MM.1S (cell line): Measurements from ENCODE around the gene GPR180.

Experiments
- DNase-seq: peaks from one replicate; pipeline ENCODE4 v3.0.0-alpha.2; 2015
- H2AFZ ChIP-seq: fragments of 300-600 bp; sonication (generic); 2 replicates; pipeline ENCODE4 v1.6.0; 2016; ENCODE audit warnings: antibody characterized with exemption, low read length
- H3F3A ChIP-seq: fragments of 300-600 bp; sonication (generic); 2 replicates; pipeline ENCODE4 v1.6.1; 2016; ENCODE audit warnings: mild to moderate bottlenecking, antibody characterized with exemption, low read length, moderate library complexity, mixed read lengths; ENCODE audit not compliant: insufficient read depth
- H3K27ac ChIP-seq: fragments of 300-600 bp; sonication (generic); 2 replicates; pipeline ENCODE4 v1.5.1; 2016; ENCODE audit warnings: mild to moderate bottlenecking, low read length
- H3K27me3 ChIP-seq: fragments of 300-600 bp; sonication (generic); replicated peaks from 2 replicates; pipeline ENCODE4 v1.6.0; 2016; ENCODE audit warnings: low read length; ENCODE audit not compliant: insufficient read depth
- H3K36me3 ChIP-seq: fragments of 300-600 bp; sonication (generic); replicated peaks from 2 replicates; pipeline ENCODE4 v1.6.1; 2016; ENCODE audit warnings: mild to moderate bottlenecking, low read length, mixed read lengths; ENCODE audit not compliant: insufficient read depth
- H3K4me1 ChIP-seq: fragments of 300-600 bp; sonication (generic); 2 replicates; pipeline ENCODE4 v1.6.1; 2016; ENCODE audit warnings: low read length, mixed read lengths
- H3K4me2 ChIP-seq: fragments of 300-600 bp; sonication (generic); 2 replicates; pipeline ENCODE4 v1.6.0; 2016; ENCODE audit warnings: low read depth, low read length
- H3K4me3 ChIP-seq: fragments of 300-600 bp; sonication (generic); 2 replicates; pipeline ENCODE4 v1.5.1; 2016; ENCODE audit warnings: low read length, mixed read lengths
- H3K79me2 ChIP-seq: fragments of 300-600 bp; sonication (generic); 2 replicates; pipeline ENCODE4 v1.6.1; 2016; ENCODE audit warnings: mixed run types, low read length, mixed read lengths
- H3K9ac ChIP-seq: fragments of 300-600 bp; sonication (generic); 2 replicates; pipeline ENCODE4 v1.6.1; 2016; ENCODE audit warnings: low read length, mixed read lengths
- H3K9me2 ChIP-seq: fragments of 300-600 bp; sonication (generic); replicated peaks from 2 replicates; pipeline ENCODE4 v1.6.1; 2016; ENCODE audit warnings: mild to moderate bottlenecking, low read length, mixed read lengths; ENCODE audit not compliant: insufficient read depth
- H3K9me3 ChIP-seq: fragments of 300-600 bp; sonication (generic); replicated peaks from 2 replicates; pipeline ENCODE4 v1.6.1; 2016; ENCODE audit warnings: mild to moderate bottlenecking, low read length, mixed read lengths; ENCODE audit not compliant: insufficient read depth
- H4K20me1 ChIP-seq: fragments of 300-600 bp; sonication (generic); 2 replicates; pipeline ENCODE4 v1.6.1; 2016; ENCODE audit warnings: mild to moderate bottlenecking, low read length, moderate library complexity, mixed read lengths; ENCODE audit not compliant: insufficient read depth
- CTCF ChIP-seq: fragments of 300-600 bp; sonication (generic); IDR thresholded peaks from 2 replicates; pipeline ENCODE4 v1.5.1; 2016; ENCODE audit warnings: antibody characterized with exemption, low read length, mixed read lengths
- EZH2 ChIP-seq: fragments of 300-600 bp; sonication (generic); optimal IDR thresholded peaks from 2 replicates; pipeline ENCODE3; 2017; ENCODE audit warnings: low read depth, mild to moderate bottlenecking, antibody characterized with exemption, low read length, mixed read lengths
- EZH2phosphoT487 ChIP-seq: fragments of 300-600 bp; sonication (generic); IDR thresholded peaks from 2 replicates; pipeline ENCODE4 v1.6.1; 2018; ENCODE audit warnings: antibody characterized with exemption, low read length

The GPR180 gene

GRCh38 chr13:94682229-94682628 lies 80.6 kb downstream of the GPR180 start:
- Histone ChIP-seq H3K27me3 (no peaks in the 10 kb centered on the region), H3K9me3 (no peaks in the 10 kb centered on the region), H2AFZ (no peak overlapping the region), H4K20me1 (no peaks in the 10 kb centered on the region), H3K27ac (no peak overlapping the region), H3K36me3 (no peaks in the 10 kb centered on the region), H3K4me2 (no peak overlapping the region), H3K4me1 (no peaks in the 10 kb centered on the region), H3K4me3 (no peak overlapping the region), H3F3A (no peaks in the 10 kb centered on the region), H3K9me2 (no peaks in the 10 kb centered on the region), H3K79me2 (no peaks in the 10 kb centered on the region), H3K9ac (no peak overlapping the region)
- no peak for TF ChIP-seq CTCF
- TF ChIP-seq EZH2: no peak
- no peak for TF ChIP-seq EZH2phosphoT487
- no peak for DNase-seq

GRCh38 chr13:94683409-94683808 lies 81.8 kb downstream of the GPR180 start:
- no peaks in the 10 kb centered on the region for H3K79me2 ChIP-seq
- no peak overlapping the region for H3K4me2 ChIP-seq
- H3K9ac ChIP-seq: no peak overlapping the region
- no peaks in the 10 kb centered on the region for H4K20me1 ChIP-seq
- no peak overlapping the region for H3K27ac ChIP-seq
- no peak for DNase-seq
- no peak overlapping the region for H2AFZ ChIP-seq
- no peak overlapping the region for H3K4me3 ChIP-seq
- no peak for TF ChIP-seq EZH2phosphoT487
- no peak for TF ChIP-seq CTCF
- TF ChIP-seq EZH2: no peak
- H3K27me3 ChIP-seq: no peaks in the 10 kb centered on the region
- no peaks in the 10 kb centered on the region for H3K9me2 ChIP-seq
- no peaks in the 10 kb centered on the region for H3K36me3 ChIP-seq
- no peaks in the 10 kb centered on the region for H3K9me3 ChIP-seq
- no peaks in the 10 kb centered on the region for H3K4me1 ChIP-seq
- no peaks in the 10 kb centered on the region for H3F3A ChIP-seq
